HG02973 (cell line): ENCODE data around the gene HSD17B4.
"Not testable (repeated sequence)": the region's sequence is repeated elsewhere in the genome, so short reads cannot be mapped to it uniquely, and the experiment has no call there.

ENCODE experiments used
- ATAC-seq: cut with Tn5 transposase; IDR thresholded peaks from one replicate; pipeline ENCODE4 v1.9.1; 2021; ENCODE audit warnings: moderate library complexity; ENCODE audit not compliant: unreplicated experiment

The HSD17B4 gene

GRCh38 chr5:119432674-119433237 is 19.5 kb upstream of the HSD17B4 start:
- ATAC-seq: not testable (repeated sequence)

- peak; percentile 84 for ATAC-seq
Observed at GRCh38 chr5:119435436-119436132, 16.7 kb upstream of the HSD17B4 start.

GRCh38 chr5:119437785-119438586 is 14.3 kb upstream of the HSD17B4 start:
- not testable (repeated sequence) for ATAC-seq

GRCh38 chr5:119438587-119438917 is 13.7 kb upstream of the HSD17B4 start:
- ATAC-seq: not testable (repeated sequence)

GRCh38 chr5:119439140-119439631 is 13.1 kb upstream of the HSD17B4 start:
- no peak for ATAC-seq

- not testable (repeated sequence) for ATAC-seq
Observed at GRCh38 chr5:119439632-119440031, 12.7 kb upstream of the HSD17B4 start.

GRCh38 chr5:119444643-119445042 is 7.7 kb upstream of the HSD17B4 start:
- not testable (repeated sequence) for ATAC-seq

GRCh38 chr5:119445544-119445943 is 6.8 kb upstream of the HSD17B4 start:
- no peak for ATAC-seq

GRCh38 chr5:119449882-119450281 is 2.4 kb upstream of the HSD17B4 start:
- ATAC-seq: no peak

- ATAC-seq: not testable (repeated sequence)
Observed at GRCh38 chr5:119450627-119451026, 1.7 kb upstream of the HSD17B4 start.

GRCh38 chr5:119451561-119451960 is 736 bp upstream of the HSD17B4 start:
- ATAC-seq: no peak

- ATAC-seq: no peak
Observed at GRCh38 chr5:119452060-119452372, 281 bp upstream of the HSD17B4 start.

- ATAC-seq: peak; percentile 9
Observed at GRCh38 chr5:119453040-119453373, 710 bp downstream of the HSD17B4 start.

- ATAC-seq: no peak
Observed at GRCh38 chr5:119454171-119454570, 1.9 kb downstream of the HSD17B4 start.

GRCh38 chr5:119458911-119459632 is 6.8 kb downstream of the HSD17B4 start:
- ATAC-seq: no peak

- no peak for ATAC-seq
Observed at GRCh38 chr5:119465640-119466039, 13.3 kb downstream of the HSD17B4 start.

GRCh38 chr5:119468286-119468685 is 16.0 kb downstream of the HSD17B4 start:
- ATAC-seq: no peak

GRCh38 chr5:119470105-119470763 is 17.9 kb downstream of the HSD17B4 start:
- peak; percentile 70 for ATAC-seq

- ATAC-seq: peak; percentile 39
Observed at GRCh38 chr5:119470851-119471451, 18.7 kb downstream of the HSD17B4 start.

- ATAC-seq: no peak
Observed at GRCh38 chr5:119473241-119473640, 20.9 kb downstream of the HSD17B4 start.
